HUES48 (cell line): ENCODE measurements around the gene HAL.

Experiments used
- H3K27ac ChIP-seq: one replicate; pipeline ENCODE4 v1.7.0; 2013; ENCODE audit warnings: low read depth, low read length, inconsistent platforms
- H3K27me3 ChIP-seq: 2 replicates; pipeline ENCODE4 v1.6.1; 2013; ENCODE audit warnings: mild to moderate bottlenecking, low read length; ENCODE audit not compliant: control insufficient read depth, insufficient read depth
- H3K36me3 ChIP-seq: 2 replicates; pipeline ENCODE4 v1.6.1; 2013; ENCODE audit warnings: low read length; ENCODE audit not compliant: control insufficient read depth, insufficient read depth
- H3K4me1 ChIP-seq: 2 replicates; pipeline ENCODE4 v1.6.1; 2013; ENCODE audit warnings: mild to moderate bottlenecking, low read length; ENCODE audit not compliant: control insufficient read depth, insufficient read depth
- H3K4me3 ChIP-seq: 2 replicates; pipeline ENCODE4 v1.5.1; 2013; ENCODE audit warnings: mild to moderate bottlenecking, low read depth, low read length
- H3K9ac ChIP-seq: 2 replicates; pipeline ENCODE4 v1.6.1; 2013; ENCODE audit warnings: mild to moderate bottlenecking, low read depth, low read length, moderate library complexity
- H3K9me3 ChIP-seq: 2 replicates; pipeline ENCODE4 v1.6.1; 2013; ENCODE audit warnings: low read length; ENCODE audit not compliant: control insufficient read depth, insufficient read depth

The HAL gene

DNA sequence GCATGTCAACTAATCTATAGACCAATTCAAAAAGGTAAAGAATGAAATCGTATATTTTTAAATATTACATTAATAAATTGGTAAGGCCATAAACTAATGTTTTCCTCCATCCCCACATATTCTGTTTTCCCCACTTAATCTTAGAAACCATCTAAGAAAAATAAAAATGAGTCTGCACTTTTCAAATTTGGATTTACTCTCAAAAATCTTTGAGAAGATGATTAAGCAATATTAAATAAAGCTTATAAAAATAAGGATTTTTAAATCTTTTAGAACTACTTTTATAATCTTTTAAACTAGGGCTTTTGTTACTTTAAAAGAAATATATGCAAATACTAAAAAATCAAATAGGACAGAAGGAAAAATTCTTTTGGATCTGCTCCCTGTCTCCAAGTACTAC lies 10.6 kb upstream of the HAL start:
- H3K36me3 ChIP-seq = peaks cover 96% of the 10 kb centered on the region

DNA sequence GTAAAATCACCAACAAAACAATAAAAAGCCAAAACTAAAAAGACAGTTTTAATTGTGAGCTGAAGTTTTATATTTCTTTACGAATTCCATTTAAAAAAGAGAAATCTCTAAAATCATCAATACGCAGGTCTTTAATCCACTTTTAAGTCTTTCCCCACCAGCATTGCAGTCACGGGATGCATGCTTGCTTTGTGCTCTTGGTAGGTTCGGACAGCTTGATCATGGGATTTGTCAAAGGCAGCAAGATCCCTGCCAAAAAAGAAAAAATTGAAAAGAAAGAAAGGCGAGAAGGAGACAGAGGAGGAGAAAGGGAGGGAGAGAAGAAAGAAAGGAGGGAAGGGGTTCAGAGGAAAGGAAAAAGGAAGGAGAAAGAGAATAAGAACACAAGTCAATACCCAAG lies 4.7 kb upstream of the HAL start:
- H3K9ac ChIP-seq = no peak overlapping the region
- no peak overlapping the region for H3K27ac ChIP-seq
- H3K9me3 ChIP-seq = no peaks in the 10 kb centered on the region
- H3K27me3 ChIP-seq = no peaks in the 10 kb centered on the region
- peaks cover 5% of the 10 kb centered on the region; the same call in 1 of the 2 replicates for H3K4me1 ChIP-seq
- H3K4me3 ChIP-seq = no peak overlapping the region
- peaks cover 46% of the 10 kb centered on the region for H3K36me3 ChIP-seq

More for the DNA sequence above, 10.6 kb upstream of the HAL start:
- no peak overlapping the region for H3K27ac ChIP-seq
- no peaks in the 10 kb centered on the region for H3K4me1 ChIP-seq
- H3K4me3 ChIP-seq = no peak overlapping the region
- no peaks in the 10 kb centered on the region for H3K27me3 ChIP-seq
- no peak overlapping the region for H3K9ac ChIP-seq
- no peaks in the 10 kb centered on the region for H3K9me3 ChIP-seq

DNA sequence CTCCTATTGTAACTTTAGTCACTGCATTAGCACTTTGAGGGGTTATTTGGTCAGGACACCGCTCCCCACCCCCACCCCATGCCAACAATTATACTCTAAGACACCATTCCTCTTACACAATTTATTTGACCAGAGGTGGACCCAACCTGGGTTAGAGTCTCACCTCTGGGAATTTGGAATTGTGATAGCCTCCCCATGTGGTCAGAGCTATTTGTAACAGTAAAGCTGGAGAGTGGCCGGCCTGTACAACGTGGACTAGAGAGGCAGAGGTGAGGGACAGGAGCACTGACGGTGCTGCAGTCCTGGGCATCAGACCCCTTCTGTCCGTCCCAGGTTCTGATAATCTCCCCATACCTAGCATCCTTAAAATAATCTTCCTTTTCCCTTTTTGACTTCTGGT lies 3.3 kb upstream of the HAL start:
- no peaks in the 10 kb centered on the region for H3K27me3 ChIP-seq
- no peaks in the 10 kb centered on the region for H3K9me3 ChIP-seq
- no peak overlapping the region for H3K9ac ChIP-seq
- H3K4me3 ChIP-seq = no peak overlapping the region
- H3K27ac ChIP-seq = no peak overlapping the region
- H3K4me1 ChIP-seq = peaks cover 5% of the 10 kb centered on the region; the same call in 1 of the 2 replicates
- peaks cover 32% of the 10 kb centered on the region for H3K36me3 ChIP-seq

DNA sequence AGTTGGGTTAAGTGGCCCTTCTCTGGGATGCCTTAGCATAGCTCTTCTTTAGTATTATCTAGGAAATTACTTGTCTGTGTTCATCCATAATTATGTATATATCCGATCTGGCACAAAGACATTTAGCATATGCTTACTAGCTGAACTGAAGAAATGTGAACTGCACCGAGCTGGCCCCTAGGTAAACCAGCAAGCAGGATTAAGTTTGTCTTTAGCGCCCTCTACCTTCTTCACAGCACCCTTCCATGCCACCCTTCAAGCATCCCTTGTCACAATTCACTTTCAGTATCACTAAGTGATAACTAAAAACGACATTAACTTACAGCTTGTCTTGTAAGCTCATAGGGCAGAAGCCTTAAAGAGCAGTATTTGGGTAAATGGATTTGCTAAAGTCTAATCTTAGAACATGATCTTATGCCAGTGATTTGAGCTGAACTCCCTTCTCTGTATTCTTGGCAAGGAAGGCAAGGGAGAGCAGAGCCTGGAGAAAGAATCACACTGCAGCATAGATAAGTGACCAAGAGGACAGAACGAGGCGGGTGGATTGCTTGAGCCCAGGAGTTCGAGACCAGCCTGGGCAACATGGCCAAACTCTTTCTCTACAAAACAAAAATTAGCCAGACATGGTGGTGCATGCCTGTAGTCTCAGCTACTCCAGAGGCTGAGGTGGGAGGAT lies 2.6 kb upstream of the HAL start:
- H3K4me3 ChIP-seq = no peak overlapping the region
- H3K36me3 ChIP-seq = peaks cover 25% of the 10 kb centered on the region
- peaks cover 5% of the 10 kb centered on the region; the same call in 1 of the 2 replicates for H3K4me1 ChIP-seq
- H3K27ac ChIP-seq = no peak overlapping the region
- no peaks in the 10 kb centered on the region for H3K9me3 ChIP-seq
- no peak overlapping the region for H3K9ac ChIP-seq
- no peaks in the 10 kb centered on the region for H3K27me3 ChIP-seq

GRCh38 chr12:95997911-95998510 lies 1.9 kb upstream of the HAL start:
- no peak overlapping the region for H3K27ac ChIP-seq

GRCh38 chr12:95997276-95997675 lies 1.1 kb upstream of the HAL start:
- no peak overlapping the region for H3K27ac ChIP-seq
- no peak overlapping the region for H3K4me3 ChIP-seq
- no peak overlapping the region for H3K9ac ChIP-seq
- peaks cover 10% of the 10 kb centered on the region for H3K36me3 ChIP-seq
- no peaks in the 10 kb centered on the region for H3K9me3 ChIP-seq
- peaks cover 5% of the 10 kb centered on the region; the same call in 1 of the 2 replicates for H3K4me1 ChIP-seq
- no peaks in the 10 kb centered on the region for H3K27me3 ChIP-seq

More at GRCh38 chr12:95997911-95998510, 1.9 kb upstream of the HAL start:
- Histone ChIP-seq H3K9me3 (no peaks in the 10 kb centered on the region), H3K4me1 (peaks cover 5% of the 10 kb centered on the region; the same call in 1 of the 2 replicates), H3K36me3 (peaks cover 18% of the 10 kb centered on the region), H3K9ac (no peak overlapping the region), H3K27me3 (no peaks in the 10 kb centered on the region), H3K4me3 (no peak overlapping the region)

DNA sequence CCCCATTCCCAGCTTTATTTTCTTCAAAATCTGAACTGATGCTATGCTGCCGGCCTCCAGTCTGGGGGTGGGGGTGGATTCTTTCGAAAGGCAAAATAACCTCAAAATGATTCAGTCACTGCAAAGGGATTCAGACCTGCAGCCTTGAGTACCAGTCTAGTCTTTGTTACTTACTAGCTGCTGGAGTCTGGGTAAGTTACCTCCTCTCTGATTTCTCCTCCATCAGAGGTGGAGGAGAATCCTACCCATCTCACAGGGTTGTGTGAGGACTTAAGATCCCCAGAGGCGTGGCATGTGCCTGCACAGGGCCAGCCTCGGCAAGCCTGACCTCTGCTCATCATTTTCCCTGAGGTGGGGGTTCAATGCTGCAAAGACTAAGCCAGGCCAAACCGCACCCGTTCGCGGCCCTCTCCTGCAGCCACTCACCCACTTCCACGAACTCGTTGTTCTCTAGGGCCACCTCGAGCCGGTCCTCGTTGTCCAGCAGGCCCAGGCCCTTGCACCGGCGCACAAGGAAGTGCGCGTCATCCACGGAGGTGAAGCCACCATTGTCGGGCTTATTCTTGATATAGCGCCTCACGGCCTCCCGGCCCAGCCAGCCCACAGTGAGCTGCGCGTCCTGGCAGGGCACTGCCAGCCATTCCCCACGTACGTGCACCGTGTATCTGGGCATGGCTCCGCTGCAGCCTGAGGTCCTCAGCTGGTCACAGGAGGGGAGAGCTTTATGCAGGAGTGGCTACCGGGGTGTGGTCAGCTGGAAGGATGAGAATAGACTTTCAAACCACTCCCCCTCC lies 709 bp downstream of the HAL start:
- no peak overlapping the region for H3K9ac ChIP-seq
- H3K9me3 ChIP-seq = no peaks in the 10 kb centered on the region
- H3K4me3 ChIP-seq = no peak overlapping the region
- no peaks in the 10 kb centered on the region for H3K27me3 ChIP-seq
- peaks cover 5% of the 10 kb centered on the region for H3K4me1 ChIP-seq
- no peaks in the 10 kb centered on the region for H3K36me3 ChIP-seq
- H3K27ac ChIP-seq = no peak overlapping the region

- H3K9ac ChIP-seq = no peak overlapping the region
- no peaks in the 10 kb centered on the region for H3K27me3 ChIP-seq
- H3K36me3 ChIP-seq = no peaks in the 10 kb centered on the region
- peaks cover 11% of the 10 kb centered on the region for H3K4me1 ChIP-seq
- no peaks in the 10 kb centered on the region for H3K9me3 ChIP-seq
- H3K4me3 ChIP-seq = no peak overlapping the region
- H3K27ac ChIP-seq = no peak overlapping the region
Observed at GRCh38 chr12:95994476-95994875, 1.7 kb downstream of the HAL start.

GRCh38 chr12:95993907-95994306 lies 2.2 kb downstream of the HAL start:
- no peak overlapping the region for H3K27ac ChIP-seq
- H3K4me1 ChIP-seq = peaks cover 11% of the 10 kb centered on the region
- H3K9me3 ChIP-seq = no peaks in the 10 kb centered on the region
- no peaks in the 10 kb centered on the region for H3K36me3 ChIP-seq
- no peaks in the 10 kb centered on the region for H3K27me3 ChIP-seq
- H3K9ac ChIP-seq = no peak overlapping the region
- no peak overlapping the region for H3K4me3 ChIP-seq

GRCh38 chr12:95990136-95990535 lies 6.0 kb downstream of the HAL start:
- no peaks in the 10 kb centered on the region for H3K36me3 ChIP-seq
- H3K4me1 ChIP-seq = peaks cover 16% of the 10 kb centered on the region
- no peak overlapping the region for H3K4me3 ChIP-seq
- no peaks in the 10 kb centered on the region for H3K27me3 ChIP-seq
- no peak overlapping the region for H3K9ac ChIP-seq
- no peaks in the 10 kb centered on the region for H3K9me3 ChIP-seq
- no peak overlapping the region for H3K27ac ChIP-seq
